ENCODE results near the gene STK24. TPM values are rescaled to one million over a fixed set of nuclear protein-coding genes. Genes with fewer than 3 reads are reported as not detected.

The STK24 gene
- total RNA-seq, 4 donors from 2014 or later: 28.7 to 68.4 (median 49.4) TPM

GRCh38 chr13:98506728-98507230 lies 70.1 kb downstream of the STK24 start:
- Histone ChIP-seq H3K27ac (peak overlapping the region; percentile 42 to 58 (median 50)), H3K4me1 (peaks cover 78 to 87% of the 10 kb centered on the region in 2 donors), H3K27me3 (no peaks in the 10 kb centered on the region), H3K36me3 (no peaks in the 10 kb centered on the region), H3K4me3 (peak overlapping the region in 1 of 4 donors; percentile 6), H3K9me3 (no peaks in the 10 kb centered on the region)
- TF ChIP-seq POLR2A (IDR thresholded peaks at IDR 0.05): no peak
- no peak for TF ChIP-seq CTCF (IDR thresholded peaks at IDR 0.05 in 4 of 5, conservative IDR thresholded peaks at IDR 0.05 in 1 of 5)
- intact Hi-C loops (cut with DNase I; ENCODE audit: low total_unique reads): no loop called here
- no peak for DNase-seq
- in situ Hi-C loops (cut with MboI; ENCODE audit: low sequenced_read_pairs in 4 of 4): no loop called here
- ATAC-seq: no peak

GRCh38 chr13:98506322-98506721 lies 70.6 kb downstream of the STK24 start:
- Histone ChIP-seq H3K27me3 (no peaks in the 10 kb centered on the region), H3K4me3 (no peak overlapping the region), H3K4me1 (peaks cover 79 to 88% of the 10 kb centered on the region in 2 donors), H3K36me3 (no peaks in the 10 kb centered on the region), H3K27ac (peak overlapping the region in 1 of 4 donors; percentile 45), H3K9me3 (no peaks in the 10 kb centered on the region)
- intact Hi-C loops (cut with DNase I; ENCODE audit: low total_unique reads): no loop called here
- DNase-seq: no peak
- TF ChIP-seq CTCF (IDR thresholded peaks at IDR 0.05 in 4 of 5, conservative IDR thresholded peaks at IDR 0.05 in 1 of 5) (no peak), POLR2A (IDR thresholded peaks at IDR 0.05) (no peak)
- in situ Hi-C loops (cut with MboI; ENCODE audit: low sequenced_read_pairs in 4 of 4): no loop called here
- no peak for ATAC-seq

GRCh38 chr13:98505217-98505616 lies 71.7 kb downstream of the STK24 start:
- Histone ChIP-seq H3K36me3 (no peaks in the 10 kb centered on the region), H3K27me3 (no peaks in the 10 kb centered on the region), H3K9me3 (no peaks in the 10 kb centered on the region), H3K4me1 (peaks cover 79 to 86% of the 10 kb centered on the region in 2 donors), H3K4me3 (no peak overlapping the region), H3K27ac (no peak overlapping the region)
- intact Hi-C loops (cut with DNase I; ENCODE audit: low total_unique reads): no loop called here
- in situ Hi-C loops (cut with MboI; ENCODE audit: low sequenced_read_pairs in 4 of 4): no loop called here
- TF ChIP-seq CTCF (IDR thresholded peaks at IDR 0.05 in 4 of 5, conservative IDR thresholded peaks at IDR 0.05 in 1 of 5): no peak
- no peak for TF ChIP-seq POLR2A (IDR thresholded peaks at IDR 0.05)
- DNase-seq (no peak), ATAC-seq (no peak)

- in situ Hi-C loops (cut with MboI; ENCODE audit: low sequenced_read_pairs in 4 of 4): no loop called here
- Histone ChIP-seq H3K27ac (peak overlapping the region in 1 of 4 donors; percentile 54), H3K36me3 (no peaks in the 10 kb centered on the region), H3K4me3 (no peak overlapping the region), H3K4me1 (peaks cover 74 to 78% of the 10 kb centered on the region in 2 donors), H3K27me3 (no peaks in the 10 kb centered on the region), H3K9me3 (no peaks in the 10 kb centered on the region)
- ATAC-seq (no peak), DNase-seq (no peak)
- no peak for TF ChIP-seq CTCF (IDR thresholded peaks at IDR 0.05 in 4 of 5, conservative IDR thresholded peaks at IDR 0.05 in 1 of 5)
- TF ChIP-seq POLR2A (IDR thresholded peaks at IDR 0.05): no peak
- intact Hi-C loops (cut with DNase I; ENCODE audit: low total_unique reads): no loop called here
These were observed 72.4 kb downstream of the STK24 start for GRCh38 chr13:98504371-98504963.

- Histone ChIP-seq H3K4me3 (no peak overlapping the region), H3K36me3 (no peaks in the 10 kb centered on the region), H3K9me3 (no peaks in the 10 kb centered on the region), H3K27ac (peak overlapping the region in 3 of 4 donors; percentile 43 to 54 (median 50)), H3K4me1 (peaks cover 69 to 73% of the 10 kb centered on the region in 2 donors), H3K27me3 (no peaks in the 10 kb centered on the region)
- in situ Hi-C loops (cut with MboI; ENCODE audit: low sequenced_read_pairs in 4 of 4) (no loop called here), intact Hi-C loops (cut with DNase I; ENCODE audit: low total_unique reads) (no loop called here)
- TF ChIP-seq POLR2A (IDR thresholded peaks at IDR 0.05) (no peak), CTCF (IDR thresholded peaks at IDR 0.05 in 4 of 5, conservative IDR thresholded peaks at IDR 0.05 in 1 of 5) (no peak)
- ATAC-seq (no peak), DNase-seq (no peak)
These were observed 72.9 kb downstream of the STK24 start for GRCh38 chr13:98504029-98504351.

All from gastrocnemius medialis (tissue), 4 donors.